Thyroid gland (tissue), 4 donors: ENCODE measurements around the gene SLC23A2.

ENCODE experiments used
- POLR2A ChIP-seq, 2 donors: fragments of 450-650 bp; IDR thresholded peaks; one replicate each; pipeline ENCODE4 v1.6.1; 2017; ENCODE audit warnings: antibody characterized with exemption in 2 of 2, mild to moderate bottlenecking in 2 of 2, moderate library complexity in 1 of 2
- TF ChIP-seq, protein P1 (sequence below), 6 experiments: fragments of 200-600 bp in 3 of 6; fragments of 450-650 bp in 3 of 6; sonication (generic) in 3 of 6; IDR thresholded peaks; one replicate each; pipeline ENCODE4 v1.5.1; 2016 to 2019; ENCODE audit warnings: antibody characterized with exemption in 6 of 6, mild to moderate bottlenecking in 2 of 6, inconsistent platforms in 1 of 6, moderate library complexity in 1 of 6

DNA sequence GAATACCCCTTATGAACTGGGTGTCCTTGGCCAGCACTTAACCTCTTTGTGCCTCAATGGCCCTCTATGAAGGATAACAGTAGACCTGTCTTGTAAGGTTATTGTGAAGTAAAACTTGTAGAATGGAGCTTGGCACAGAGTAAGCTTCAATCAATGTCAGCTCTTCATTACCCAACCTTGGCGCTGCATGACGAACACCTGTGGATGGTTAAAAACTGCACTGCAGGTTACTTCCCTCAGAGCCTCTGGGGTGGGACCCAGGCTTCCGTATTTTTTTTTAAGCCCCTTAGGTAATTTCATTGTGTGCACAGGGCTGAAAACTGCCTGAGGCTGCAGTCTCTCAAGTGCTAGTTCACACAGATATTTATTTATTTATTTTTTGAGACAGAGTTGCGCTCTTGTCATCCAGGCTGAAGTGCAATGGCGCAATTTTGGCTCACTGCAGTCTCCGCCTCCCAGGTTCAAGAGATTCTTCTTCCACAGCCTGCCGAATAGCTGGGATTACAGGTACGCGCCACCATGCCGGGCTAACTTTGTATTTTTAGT is 42.8 kb upstream of the SLC23A2 start:
- no peak for TF ChIP-seq POLR2A (IDR thresholded peaks at IDR 0.05)
- TF ChIP-seq, protein P1, sequence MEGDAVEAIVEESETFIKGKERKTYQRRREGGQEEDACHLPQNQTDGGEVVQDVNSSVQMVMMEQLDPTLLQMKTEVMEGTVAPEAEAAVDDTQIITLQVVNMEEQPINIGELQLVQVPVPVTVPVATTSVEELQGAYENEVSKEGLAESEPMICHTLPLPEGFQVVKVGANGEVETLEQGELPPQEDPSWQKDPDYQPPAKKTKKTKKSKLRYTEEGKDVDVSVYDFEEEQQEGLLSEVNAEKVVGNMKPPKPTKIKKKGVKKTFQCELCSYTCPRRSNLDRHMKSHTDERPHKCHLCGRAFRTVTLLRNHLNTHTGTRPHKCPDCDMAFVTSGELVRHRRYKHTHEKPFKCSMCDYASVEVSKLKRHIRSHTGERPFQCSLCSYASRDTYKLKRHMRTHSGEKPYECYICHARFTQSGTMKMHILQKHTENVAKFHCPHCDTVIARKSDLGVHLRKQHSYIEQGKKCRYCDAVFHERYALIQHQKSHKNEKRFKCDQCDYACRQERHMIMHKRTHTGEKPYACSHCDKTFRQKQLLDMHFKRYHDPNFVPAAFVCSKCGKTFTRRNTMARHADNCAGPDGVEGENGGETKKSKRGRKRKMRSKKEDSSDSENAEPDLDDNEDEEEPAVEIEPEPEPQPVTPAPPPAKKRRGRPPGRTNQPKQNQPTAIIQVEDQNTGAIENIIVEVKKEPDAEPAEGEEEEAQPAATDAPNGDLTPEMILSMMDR (IDR thresholded peaks at IDR 0.05): no peak
